Activated CD8-positive, alpha-beta memory T cell treated with anti-CD3 and anti-CD28 coated beads for 24 hours (primary cell): ENCODE measurements around the gene PSMB5.
A peak's percentile ranks its signal among the peaks of the same experiment; 100 is the strongest.

Source experiments
- DNase-seq: peaks from one replicate; pipeline ENCODE4 v3.0.0-alpha.2; 2020

Gene PSMB5

DNA sequence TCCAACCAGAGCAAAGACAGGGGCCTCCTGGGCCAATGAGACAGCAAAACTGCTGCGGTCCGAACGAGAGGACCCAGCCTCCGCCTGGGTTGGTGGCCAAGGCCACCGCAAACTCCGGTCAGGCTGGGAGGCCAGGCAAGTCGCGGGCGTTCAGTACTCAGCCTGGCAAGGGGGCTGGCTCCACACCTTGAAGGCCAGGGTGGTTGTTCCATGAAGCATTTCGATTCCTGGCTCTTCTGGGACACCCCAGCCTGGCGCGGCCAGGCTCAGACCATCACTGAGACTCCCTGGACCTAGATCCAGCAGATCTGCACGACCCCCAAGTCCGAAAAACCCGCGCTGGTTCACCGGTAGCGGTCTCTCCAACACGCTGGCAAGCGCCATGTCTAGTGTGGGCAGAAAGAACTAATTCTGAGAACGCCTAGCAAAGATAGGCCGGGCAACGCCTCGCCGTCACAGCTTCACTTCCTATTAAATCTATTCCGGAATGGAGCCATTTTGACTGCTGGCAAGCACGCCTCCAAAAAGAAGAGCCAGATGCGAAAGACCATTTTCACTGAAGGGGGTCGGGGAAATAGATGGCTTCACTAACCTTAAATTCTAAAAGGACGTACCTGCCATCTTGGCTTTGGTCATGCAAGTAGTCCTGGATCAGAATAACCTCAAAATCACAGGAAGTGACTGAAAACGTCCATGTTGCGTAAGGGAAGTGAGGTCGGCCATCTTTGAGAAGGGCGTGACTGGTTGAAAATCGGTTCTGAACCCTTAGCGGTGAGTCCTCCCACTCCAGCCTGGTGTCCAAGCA is at the start of gene PSMB5:
PSMB5 (minus strand) TSS at position 403 of the 805 bp plus-strand sequence; CDS start at position 384, 19 bp downstream.
- peak; percentile 91 for DNase-seq

DNA sequence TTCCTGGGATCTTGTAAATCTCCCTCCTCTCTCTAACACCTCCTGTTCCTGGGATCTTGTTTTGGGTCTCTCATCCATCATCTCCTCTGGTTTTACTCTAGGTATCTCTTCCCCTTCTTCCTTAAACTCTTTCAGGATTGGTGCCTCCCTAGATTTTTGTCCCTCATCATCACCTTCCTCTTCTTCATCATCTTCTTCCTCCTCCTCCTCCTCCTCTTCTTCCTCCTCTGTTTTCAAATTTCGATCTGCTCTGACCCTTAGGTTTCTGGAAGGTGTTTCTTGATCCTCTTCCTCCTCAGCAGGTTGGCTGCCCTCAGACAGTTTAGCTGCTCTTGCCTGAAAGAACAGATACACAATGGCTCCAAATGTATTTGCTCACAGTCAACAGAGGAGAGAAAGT is 45.8 kb upstream of the PSMB5 start:
- DNase-seq = no peak

DNA sequence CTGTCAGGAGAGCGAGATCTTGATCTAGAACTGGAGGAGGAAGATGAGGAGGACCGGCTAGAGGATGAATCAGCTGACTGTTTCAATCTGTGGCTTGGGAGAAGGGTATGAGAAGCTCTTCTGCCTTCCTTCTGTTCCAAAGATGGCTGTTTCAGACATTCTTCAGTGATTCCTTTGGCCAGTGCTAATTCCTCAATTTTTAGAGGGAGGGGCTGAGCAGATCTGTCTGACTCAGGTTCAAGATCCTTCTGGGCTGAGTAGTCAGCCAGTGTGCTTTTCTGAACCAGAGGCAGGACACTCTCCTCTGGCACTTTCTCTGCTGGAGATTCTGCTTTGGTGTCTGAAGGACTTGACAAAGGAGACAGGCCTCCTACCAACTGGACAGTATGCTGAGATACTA is 45.0 kb upstream of the PSMB5 start:
- DNase-seq = no peak

DNA sequence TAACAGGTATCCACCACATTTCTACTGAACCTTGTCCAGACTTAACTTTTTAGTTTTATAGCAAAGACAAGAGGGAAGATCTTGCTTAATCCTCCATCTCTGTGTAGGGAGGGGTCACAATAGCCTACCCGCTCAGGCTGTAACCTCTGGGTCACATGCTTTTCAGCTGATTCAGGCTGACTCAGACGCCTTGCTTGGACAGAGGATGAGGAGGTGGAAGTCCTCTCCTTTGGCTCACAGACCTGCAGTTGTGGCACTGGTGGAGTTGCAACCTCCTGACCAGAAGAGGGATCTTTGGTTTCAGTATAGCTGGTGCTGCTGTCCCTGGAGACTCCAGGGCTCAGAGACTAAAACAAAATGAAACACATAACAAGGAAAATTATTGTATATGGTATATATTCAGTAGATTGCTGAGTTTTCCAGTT is 44.0 kb upstream of the PSMB5 start:
- peak; percentile 42 for DNase-seq

DNA sequence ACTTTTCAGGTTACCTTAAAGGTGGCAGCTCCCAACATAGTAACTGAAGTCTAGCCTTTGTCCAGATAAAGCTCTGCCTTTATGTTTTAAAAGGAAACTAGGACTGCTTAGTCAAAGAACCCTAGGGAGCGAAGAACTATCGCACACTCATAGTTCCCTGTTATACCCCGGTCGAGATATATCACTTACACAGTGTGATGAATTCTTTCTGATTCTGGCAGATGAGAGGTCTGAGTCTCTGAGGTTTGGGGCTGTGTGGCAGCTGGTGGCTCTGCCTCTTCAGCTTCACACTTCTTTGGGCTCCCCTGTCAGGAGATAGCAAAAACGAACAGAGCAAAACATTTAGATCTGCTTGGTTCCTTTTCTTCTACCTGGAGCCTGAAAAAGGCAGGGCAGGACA is 43.3 kb upstream of the PSMB5 start:
- DNase-seq = peak; percentile 5

DNA sequence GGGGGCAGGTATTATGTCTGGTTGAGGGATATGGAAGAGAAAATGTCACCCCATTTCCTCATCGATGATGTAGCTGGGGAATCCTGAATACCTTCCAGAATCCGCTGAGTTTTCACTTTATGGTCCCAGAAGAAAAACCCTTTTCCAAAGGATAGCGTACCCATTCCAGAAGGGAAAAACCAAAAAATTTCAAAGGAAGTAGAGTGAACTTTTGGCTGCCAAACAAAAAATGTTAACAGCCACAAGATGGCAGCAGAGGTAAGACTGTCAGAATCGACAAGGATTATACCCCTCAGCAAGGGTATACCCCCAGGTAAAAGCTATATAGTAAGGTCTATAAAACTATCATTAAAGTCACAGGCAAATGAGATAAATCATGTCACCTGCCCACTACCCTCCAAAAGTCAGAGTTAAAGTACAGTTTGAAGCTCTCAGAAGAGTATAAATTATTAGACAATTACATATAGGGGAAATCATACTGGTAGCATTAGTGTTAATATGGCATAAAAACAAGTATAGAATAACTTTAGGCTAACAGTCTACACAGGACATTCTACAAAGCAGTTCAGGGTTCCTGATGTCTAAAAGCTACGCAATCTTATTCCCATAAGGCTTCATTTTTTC is 42.2 kb upstream of the PSMB5 start:
- DNase-seq = peak; percentile 47

DNA sequence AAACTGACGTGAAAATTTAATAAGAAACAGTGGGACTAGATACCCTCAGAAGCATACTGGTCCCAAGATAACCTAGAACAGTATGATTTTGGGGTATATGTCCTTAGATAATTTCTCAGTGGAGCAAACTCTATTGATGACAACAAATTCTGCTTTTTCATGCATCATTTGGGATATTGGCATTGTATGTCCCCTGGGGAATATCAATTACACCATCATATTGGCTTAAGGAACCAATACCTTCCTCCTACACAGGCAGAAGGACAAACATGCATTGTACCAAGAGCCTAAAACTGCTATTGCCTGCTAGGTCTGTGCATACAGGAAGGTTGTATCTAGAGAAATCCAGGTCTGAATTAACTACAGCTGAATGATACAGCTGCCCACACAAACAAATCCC is 40.2 kb upstream of the PSMB5 start:
- DNase-seq = no peak

DNA sequence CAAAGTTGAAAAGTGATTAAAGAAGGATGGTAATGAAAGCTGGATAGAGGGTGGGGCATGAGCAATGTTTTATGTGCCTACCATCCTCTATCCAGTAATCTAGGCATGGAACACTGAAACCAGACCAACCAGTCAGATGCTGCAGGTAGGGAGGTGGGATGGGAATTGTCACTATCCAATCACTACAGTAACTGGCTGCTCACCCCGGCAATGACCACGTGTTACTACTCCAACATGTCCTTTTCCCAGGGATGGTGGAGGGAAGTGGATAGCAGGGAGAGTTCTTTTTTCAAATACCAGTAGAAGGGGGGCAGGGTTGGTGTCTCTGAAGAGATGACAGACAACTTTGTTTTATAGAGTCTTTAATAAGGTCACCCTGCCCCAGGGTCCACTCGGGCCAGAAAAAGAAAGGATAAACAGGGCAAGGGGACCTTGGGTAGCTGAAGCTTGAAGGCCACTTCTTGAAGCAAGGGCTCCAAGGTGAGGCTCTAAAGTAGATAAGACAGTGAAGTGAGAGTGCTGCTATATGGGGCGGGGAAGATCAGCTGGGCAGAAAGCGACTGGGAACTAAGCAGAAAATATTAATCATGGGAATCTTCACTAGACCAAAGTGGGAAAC is 37.3 kb upstream of the PSMB5 start:
- peak; percentile 49 for DNase-seq

DNA sequence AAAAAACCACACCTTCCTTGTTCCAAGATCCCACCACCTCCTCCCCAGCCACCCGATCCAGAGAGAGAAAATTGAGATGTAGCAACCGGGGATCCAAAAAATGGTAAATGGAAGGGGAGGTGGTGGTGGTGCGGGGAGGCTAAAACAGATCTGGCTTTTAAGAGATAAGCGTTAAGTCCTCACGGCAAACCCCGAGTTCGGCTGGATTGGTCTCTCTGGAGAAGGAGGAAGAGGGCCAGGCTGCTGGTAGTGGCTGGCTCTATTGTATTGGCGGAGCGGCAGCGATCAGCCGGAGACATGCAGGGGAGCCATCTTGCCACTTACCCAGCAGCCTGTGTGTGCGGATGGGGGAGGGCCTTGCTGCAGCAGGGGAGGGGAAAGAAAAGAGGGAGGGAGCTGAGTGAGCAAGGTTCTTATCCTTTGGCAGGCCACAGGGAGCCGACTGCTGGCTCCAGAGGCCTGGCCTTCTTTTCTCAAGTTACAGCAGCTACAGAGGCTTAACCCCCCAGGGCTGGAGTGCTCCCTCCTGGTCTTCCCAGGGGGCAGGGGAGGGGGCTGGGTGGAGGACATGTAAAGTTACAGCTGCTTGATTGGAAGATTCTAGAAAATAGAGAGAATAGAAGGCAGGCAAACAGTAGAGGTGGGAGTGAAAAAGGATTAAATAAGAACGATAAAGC is 36.7 kb upstream of the PSMB5 start:
- peak; percentile 88 for DNase-seq

DNA sequence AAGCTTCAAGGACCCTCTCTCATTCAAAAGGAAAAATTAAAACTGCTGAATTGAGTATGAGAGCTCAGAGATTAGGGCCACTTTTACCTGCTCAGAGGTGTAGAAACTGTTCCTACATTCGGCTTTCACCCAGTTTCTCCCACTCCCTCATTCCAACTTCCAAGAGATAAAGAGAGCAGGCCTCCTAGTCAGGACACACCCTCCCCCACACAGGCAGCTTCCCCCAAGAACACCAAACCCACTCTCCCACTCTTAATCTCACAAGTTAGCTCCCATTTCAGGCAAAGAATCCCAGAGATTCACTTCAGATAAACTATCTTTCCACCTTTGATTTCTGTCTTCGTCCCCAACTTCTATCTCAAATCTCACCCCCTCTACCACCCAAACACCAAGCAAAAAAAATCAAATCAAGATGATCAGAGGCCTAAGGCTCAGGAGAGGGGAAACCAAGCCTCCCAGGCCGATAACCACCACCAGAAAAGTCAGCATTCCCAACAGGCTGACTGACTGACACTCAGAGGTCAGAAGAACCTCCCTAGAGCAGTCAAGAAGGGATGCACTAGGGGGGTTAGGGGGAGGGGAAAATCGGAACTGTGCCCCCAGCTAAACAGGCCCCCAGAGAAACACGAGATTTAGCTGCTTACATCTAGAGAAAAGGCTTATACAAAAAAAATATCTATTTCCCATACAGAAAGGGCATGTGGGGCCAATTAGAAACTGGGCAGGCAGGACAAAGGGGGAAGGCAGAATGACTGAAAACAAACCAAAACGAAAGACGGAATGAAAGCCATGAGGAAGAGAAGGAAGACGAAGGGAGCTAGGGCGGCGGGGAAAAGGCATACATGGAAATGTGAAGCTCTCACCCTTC is 35.8 kb upstream of the PSMB5 start:
- peak; percentile 57 for DNase-seq

DNA sequence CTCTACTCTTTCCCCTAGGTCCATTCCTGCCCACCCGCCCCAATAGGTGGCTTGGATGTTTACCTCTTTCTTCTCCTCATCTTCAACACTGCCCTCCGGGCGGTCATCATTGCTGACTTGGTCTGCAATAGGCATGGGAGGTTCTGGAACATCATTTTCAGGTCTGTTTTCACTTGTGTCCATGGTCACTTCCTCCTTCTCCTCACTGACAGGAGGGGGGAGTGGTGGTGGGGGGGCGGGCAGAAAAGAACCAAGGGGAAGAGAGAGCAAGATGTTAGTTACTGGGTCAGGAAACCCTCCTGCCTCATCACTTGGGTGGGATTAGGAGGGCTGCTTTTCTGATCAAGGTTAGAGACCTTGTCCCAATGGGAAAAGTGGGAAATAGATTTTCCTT is 34.7 kb upstream of the PSMB5 start:
- no peak for DNase-seq

DNA sequence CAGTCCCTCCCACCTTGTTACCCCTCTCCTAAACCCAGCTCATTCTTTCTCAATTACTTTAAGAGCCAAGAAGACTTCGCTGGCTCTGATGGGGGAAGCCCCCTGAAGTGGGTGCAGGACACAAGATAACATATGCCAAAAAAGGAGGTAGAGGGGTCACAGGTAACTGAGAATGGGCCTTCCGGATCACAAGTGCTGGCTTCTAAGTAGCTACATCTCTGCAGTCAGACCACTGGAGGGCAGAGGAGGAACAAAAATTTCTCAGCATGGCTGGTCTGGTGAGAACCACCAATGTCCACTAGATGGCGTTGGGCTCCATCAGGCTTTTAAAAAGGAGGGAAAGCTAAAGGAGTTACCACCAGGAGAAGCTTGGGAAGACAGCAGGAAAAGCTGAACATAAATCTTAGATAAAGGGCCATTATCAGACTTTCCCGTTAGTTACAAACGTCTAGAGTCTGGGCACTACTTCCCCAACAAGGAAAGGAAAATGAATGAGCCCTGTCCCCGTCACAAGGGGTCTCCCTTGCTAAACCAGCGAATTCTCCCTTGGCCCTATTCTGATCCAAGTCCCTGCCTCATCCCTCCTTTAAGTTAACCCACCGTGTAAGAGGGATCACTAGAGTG is 34.2 kb upstream of the PSMB5 start:
- DNase-seq = peak; percentile 82

DNA sequence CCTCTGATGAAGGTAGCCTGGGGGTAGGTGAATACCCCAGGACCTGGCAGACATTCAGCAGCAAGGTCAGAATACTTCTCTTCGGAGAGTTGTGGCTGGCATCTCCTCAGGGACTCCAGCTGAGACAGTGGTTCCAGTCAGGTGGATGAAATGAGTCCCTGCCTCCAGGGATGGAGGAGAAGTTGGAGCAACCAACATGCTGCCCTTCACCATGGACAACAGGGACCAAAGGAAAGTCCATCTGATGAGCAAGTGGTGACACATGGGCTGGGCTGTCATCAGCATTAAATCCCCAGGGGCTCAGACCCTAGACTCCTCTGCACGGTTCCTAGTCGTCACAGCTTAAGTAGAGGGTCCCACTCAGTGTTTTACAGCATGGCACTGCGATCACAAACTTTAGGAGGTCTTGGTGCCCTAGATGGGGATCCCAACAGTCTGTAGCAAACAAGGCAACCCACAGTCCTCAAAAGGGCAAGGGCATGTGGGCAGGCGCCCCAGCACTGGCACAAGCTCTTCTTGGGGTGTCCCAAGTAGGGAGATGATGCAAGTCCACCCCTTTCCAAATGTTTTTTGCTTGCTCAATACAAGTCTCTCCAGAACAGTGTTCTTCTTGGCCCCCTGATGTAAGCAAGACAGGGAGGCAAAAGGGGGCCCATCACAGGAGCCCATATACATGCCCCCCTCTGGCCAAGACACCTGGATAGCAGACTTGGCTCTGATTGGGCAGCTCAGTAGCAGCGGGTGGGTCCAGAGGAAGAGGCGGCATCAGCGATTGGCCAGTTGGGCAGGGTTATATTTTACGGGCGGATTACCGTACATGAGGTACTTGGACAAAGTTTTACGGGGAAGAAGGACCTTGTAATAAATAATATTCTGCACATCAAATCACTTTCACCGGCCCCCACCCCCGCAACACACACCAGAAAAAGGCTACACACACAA is 33.4 kb upstream of the PSMB5 start:
- DNase-seq = peak; percentile 56

DNA sequence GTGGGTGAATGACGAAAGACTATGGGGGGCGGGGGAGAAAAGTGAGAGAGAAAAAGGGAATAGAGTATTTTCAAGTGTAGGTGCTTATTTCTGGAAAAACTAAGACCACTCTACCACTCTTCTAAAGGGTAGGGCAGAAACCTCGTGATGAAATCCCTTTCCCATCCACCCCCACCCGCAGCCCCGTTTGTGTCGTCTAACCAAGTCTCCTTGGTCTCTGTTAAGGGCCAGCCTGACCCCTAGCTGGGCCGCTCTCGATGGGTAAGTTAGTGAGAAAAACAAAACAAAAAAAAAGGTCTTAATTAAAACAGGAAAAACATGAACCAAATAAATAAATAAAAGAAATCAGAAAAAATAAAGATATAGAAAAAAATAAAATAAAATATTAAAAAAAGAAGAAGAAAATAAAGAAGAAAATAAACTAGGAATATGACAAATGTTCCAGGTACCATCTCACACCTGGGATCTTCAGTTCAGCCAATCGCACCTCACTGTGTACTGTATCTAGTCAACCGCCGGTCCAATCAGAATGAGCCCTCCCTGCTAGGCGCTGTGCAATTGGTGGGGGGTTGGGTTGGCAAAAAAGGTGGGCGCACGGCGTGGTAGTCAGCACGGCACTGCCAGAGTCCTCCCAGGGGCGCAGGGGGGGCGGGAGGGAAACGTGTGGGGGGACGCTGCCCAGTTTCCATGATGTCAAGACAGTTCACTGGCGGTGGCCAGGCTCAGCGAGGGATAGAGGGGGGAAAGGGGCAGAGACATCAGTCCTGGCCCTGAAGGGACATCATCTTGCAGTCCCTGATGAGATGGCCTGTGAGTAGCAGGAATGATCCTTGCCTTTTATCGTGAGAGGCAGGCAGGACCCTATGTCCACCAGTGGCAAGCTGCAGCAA is 32.4 kb upstream of the PSMB5 start:
- DNase-seq = no peak

DNA sequence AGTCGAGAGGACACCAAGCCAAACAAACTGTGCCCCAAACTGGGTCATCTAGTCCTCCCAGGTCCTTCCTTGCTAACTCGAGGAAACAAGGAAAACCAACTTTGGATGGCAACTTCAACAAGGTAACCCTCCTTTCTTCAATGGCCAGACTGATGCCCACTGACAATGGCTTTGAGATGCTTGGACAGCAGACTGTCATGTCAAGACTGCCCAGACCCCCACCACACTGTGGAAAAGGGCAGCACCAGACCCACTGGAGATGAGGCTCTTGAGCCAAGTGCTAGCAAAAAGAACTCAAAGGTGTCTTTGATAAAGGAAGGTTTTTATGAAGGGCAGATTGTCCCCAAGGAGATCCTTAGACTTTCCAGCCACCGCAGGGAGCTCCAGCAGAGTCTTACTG is 31.7 kb upstream of the PSMB5 start:
- DNase-seq = no peak

DNA sequence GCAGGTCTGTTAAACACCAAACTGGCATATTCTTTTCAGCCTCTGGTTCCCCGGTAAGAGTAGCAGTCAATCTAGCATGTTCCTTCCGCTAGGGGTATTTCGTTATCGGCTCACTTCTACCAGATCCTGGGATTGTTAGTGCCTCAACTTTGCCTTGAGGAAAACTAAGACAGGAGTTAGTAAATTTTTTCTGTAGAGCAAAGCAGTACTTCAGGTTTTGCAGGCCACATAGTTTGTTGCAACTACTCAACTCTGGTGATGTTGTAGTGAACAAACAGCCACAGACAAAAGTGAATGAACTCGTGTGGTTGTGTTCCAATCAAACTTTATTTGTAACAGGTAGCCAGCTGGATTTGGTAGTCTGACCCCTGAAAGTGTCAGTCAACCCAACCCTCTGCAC is 28.9 kb upstream of the PSMB5 start:
- DNase-seq = no peak

DNA sequence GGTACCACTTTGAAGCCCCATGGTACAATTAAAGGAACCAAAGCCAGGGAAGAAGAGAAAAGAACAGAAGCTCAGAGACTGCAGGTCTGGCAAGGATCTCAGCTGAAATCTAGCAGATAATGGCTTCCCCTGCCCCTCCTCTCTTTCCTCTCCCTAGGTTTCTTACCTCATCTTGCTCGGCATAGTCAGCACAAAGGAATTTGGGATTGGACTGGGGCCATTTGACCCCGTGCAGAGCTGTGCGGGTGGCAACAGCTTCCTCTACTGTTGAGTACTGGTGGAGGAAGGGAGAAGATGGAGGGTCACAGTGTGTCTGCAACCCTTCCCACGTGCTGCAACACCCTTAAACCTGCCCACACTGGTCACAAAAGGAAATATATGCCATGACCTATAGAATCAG is 27.3 kb upstream of the PSMB5 start:
- DNase-seq = no peak

DNA sequence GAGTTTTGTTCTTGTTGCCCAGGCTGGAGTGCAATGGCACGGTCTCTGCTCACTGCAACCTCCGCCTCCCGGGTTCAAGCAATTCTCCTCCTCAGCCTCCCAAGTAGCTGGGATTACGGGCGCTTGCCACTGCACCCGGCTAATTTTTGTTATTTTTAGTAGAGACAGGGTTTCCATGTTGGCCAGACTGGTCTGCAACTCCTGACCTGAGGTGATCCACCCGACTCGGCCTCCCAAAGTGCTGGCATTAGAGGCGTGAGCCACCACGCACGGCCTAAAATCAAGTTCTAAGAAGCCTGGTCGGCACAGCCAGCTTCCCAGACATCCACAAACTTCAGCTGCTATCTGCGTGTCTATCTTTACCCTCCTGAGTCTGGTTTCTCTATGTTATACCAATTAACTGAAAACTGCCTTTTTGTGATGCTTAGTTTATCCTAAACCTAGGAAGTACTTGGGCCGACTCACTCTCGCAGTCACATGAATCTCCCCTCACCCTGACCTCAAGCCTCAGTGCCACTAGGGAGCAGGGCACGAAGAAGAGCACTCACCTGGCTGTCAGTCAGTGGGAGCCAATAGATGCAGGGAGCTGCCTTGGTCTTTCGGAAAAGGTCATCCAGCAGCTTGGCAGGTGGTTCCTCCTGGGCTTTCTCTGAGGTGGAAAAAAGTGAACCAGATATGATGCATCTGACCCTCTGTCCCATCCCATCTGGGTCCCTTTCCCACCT is 26.0 kb upstream of the PSMB5 start:
- DNase-seq = no peak
